Activated CD8-positive, alpha-beta memory T cell treated with anti-CD3 and anti-CD28 coated beads for 48 hours (primary cell): Measurements from ENCODE around the gene TK2.

Source experiments
- DNase-seq, 3 experiments: peaks; one replicate each; pipeline ENCODE4 v3.0.0-alpha.2; 2020; ENCODE audit warnings: low read depth in 2 of 3, low spot score in 2 of 3

The TK2 gene

GRCh38 chr16:66547101-66547989, 2.6 kb downstream of the TK2 start:
- DNase-seq: no peak

GRCh38 chr16:66544016-66544757, 5.7 kb downstream of the TK2 start:
- DNase-seq: no peak

GRCh38 chr16:66543541-66543940, 6.4 kb downstream of the TK2 start:
- no peak for DNase-seq

GRCh38 chr16:66542396-66542795, 7.5 kb downstream of the TK2 start:
- no peak for DNase-seq

- no peak for DNase-seq
These were observed 8.2 kb downstream of the TK2 start for GRCh38 chr16:66541388-66542355.

GRCh38 chr16:66539623-66540469, 10.1 kb downstream of the TK2 start:
- no peak for DNase-seq

GRCh38 chr16:66538910-66539309, 11.0 kb downstream of the TK2 start:
- DNase-seq: no peak

- DNase-seq: no peak
These were observed 12.7 kb downstream of the TK2 start for GRCh38 chr16:66537236-66537635.

- no peak for DNase-seq
These were observed 13.4 kb downstream of the TK2 start for GRCh38 chr16:66536525-66536924.

- no peak for DNase-seq
These were observed 15.5 kb downstream of the TK2 start for GRCh38 chr16:66534376-66534799.

GRCh38 chr16:66529475-66529874, 20.4 kb downstream of the TK2 start:
- no peak for DNase-seq

- DNase-seq: no peak
These were observed 21.6 kb downstream of the TK2 start for GRCh38 chr16:66528294-66528693.

- no peak for DNase-seq
These were observed 24.3 kb downstream of the TK2 start for GRCh38 chr16:66525396-66526180.

- no peak for DNase-seq
These were observed 25.2 kb downstream of the TK2 start for GRCh38 chr16:66524601-66525164.

GRCh38 chr16:66523861-66524354, 26.0 kb downstream of the TK2 start:
- DNase-seq: no peak

- DNase-seq: no peak
These were observed 26.9 kb downstream of the TK2 start for GRCh38 chr16:66522816-66523590.

- DNase-seq: peak; percentile 75 to 90 (median 88)
These were observed 27.8 kb downstream of the TK2 start for GRCh38 chr16:66521951-66522771.
